ENCODE results near the gene AP1S3. TPM values are rescaled to one million over a fixed set of nuclear protein-coding genes. Genes with fewer than 3 reads are reported as not detected.

Gene AP1S3
- total and polyA plus RNA-seq, 5 donors from 2014 or later: 0.88 to 3.7 (median 2.1) TPM

DNA sequence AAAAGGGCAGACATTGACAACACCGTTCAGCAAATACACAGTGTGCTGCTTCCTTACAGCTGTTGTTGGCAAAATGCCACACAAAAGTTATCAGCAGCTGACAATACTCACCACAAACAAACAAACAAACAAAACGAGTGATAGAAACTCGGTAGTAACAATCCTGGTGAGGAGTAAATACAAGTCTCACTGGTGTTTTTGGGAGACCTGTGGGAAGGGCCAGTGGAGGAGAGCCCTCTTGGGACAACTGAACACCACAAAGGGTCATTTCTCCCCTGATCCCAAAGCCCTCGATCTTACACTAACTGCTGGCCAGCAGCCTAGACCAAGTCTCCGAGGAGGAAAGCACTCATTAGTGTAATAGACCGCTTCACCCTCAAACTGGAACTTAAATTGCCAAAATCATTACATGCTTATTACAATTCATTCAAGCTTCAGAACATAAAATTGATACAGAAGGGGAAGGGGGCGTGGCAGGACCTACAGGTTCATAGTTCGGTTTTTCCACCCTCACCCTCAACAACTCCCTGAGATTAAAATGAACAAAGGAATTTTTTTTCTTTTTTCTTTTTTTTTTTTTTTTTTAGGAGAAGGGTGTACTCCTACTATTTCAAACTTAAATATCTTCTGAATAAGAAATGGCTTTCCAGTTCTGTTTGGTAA, 5.0 kb downstream of the AP1S3 start:
- Mint-ChIP-seq H3K4me1 (peaks cover 0 to 11% (median 7%) of the 10 kb centered on the region in 4 donors), H3K4me3 (no peak overlapping the region), H3K9me3 (no peaks in the 10 kb centered on the region), H3K27ac (no peak overlapping the region), H3K27me3 (no peaks in the 10 kb centered on the region), H3K36me3 (no peaks in the 10 kb centered on the region)
- Histone ChIP-seq H3K27ac (ENCODE audit: insufficient read depth, low read length, poor library complexity, severe bottlenecking) (no peak overlapping the region), H3K4me1 (ENCODE audit: control insufficient read depth, insufficient read depth, low read length, poor library complexity, severe bottlenecking) (peaks cover 8% of the 10 kb centered on the region), H3K36me3 (ENCODE audit: control insufficient read depth, insufficient read depth, low read length) (no peaks in the 10 kb centered on the region), H3K9me3 (ENCODE audit: control insufficient read depth in 2 of 2, low read length in 2 of 2) (no peaks in the 10 kb centered on the region), H3K4me3 (ENCODE audit: low read depth, low read length) (no peak overlapping the region), H3K27me3 (ENCODE audit: control insufficient read depth, insufficient read depth, low read length) (no peaks in the 10 kb centered on the region)
- ATAC-seq (ENCODE audit: low read depth in 2 of 2) (no peak), DNase-seq (no peak)

GRCh38 chr2:223829128-223829527, 8.3 kb downstream of the AP1S3 start:
- Histone ChIP-seq H3K36me3 (ENCODE audit: control insufficient read depth, insufficient read depth, low read length) (no peaks in the 10 kb centered on the region), H3K27me3 (ENCODE audit: control insufficient read depth, insufficient read depth, low read length) (no peaks in the 10 kb centered on the region), H3K27ac (ENCODE audit: insufficient read depth, low read length, poor library complexity, severe bottlenecking) (no peak overlapping the region), H3K4me1 (ENCODE audit: control insufficient read depth, insufficient read depth, low read length, poor library complexity, severe bottlenecking) (no peaks in the 10 kb centered on the region), H3K9me3 (ENCODE audit: control insufficient read depth in 2 of 2, low read length in 2 of 2) (no peaks in the 10 kb centered on the region), H3K4me3 (ENCODE audit: low read depth, low read length) (no peak overlapping the region)
- H3K4me1 Mint-ChIP-seq: peaks cover 0 to 4% (median 3%) of the 10 kb centered on the region in 4 donors
- no peak overlapping the region for H3K4me3 Mint-ChIP-seq
- H3K27me3 Mint-ChIP-seq: no peaks in the 10 kb centered on the region
- peaks cover 0 to 2% (median 0%) of the 10 kb centered on the region in 7 donors for H3K9me3 Mint-ChIP-seq
- ATAC-seq (ENCODE audit: low read depth in 2 of 2): no peak
- H3K36me3 Mint-ChIP-seq: peaks cover 4% of the 10 kb centered on the region
- no peak for DNase-seq
- no peak overlapping the region for H3K27ac Mint-ChIP-seq

- Histone ChIP-seq H3K4me3 (ENCODE audit: low read depth, low read length) (no peak overlapping the region), H3K27ac (ENCODE audit: insufficient read depth, low read length, poor library complexity, severe bottlenecking) (no peak overlapping the region), H3K4me1 (ENCODE audit: control insufficient read depth, insufficient read depth, low read length, poor library complexity, severe bottlenecking) (no peaks in the 10 kb centered on the region), H3K36me3 (ENCODE audit: control insufficient read depth, insufficient read depth, low read length) (no peaks in the 10 kb centered on the region), H3K9me3 (ENCODE audit: control insufficient read depth in 2 of 2, low read length in 2 of 2) (no peaks in the 10 kb centered on the region), H3K27me3 (ENCODE audit: control insufficient read depth, insufficient read depth, low read length) (no peaks in the 10 kb centered on the region)
- ATAC-seq (ENCODE audit: low read depth in 2 of 2) (no peak), DNase-seq (no peak)
- Mint-ChIP-seq H3K4me3 (no peak overlapping the region), H3K36me3 (peaks cover 4% of the 10 kb centered on the region), H3K4me1 (peaks cover 0 to 5% (median 3%) of the 10 kb centered on the region in 4 donors), H3K27ac (no peak overlapping the region), H3K9me3 (peaks cover 0 to 2% (median 0%) of the 10 kb centered on the region in 7 donors), H3K27me3 (no peaks in the 10 kb centered on the region)
Observed at GRCh38 chr2:223828314-223828713, 9.1 kb downstream of the AP1S3 start.

GRCh38 chr2:223826995-223827394, 10.4 kb downstream of the AP1S3 start:
- H3K4me3 Mint-ChIP-seq: no peak overlapping the region
- Histone ChIP-seq H3K4me1 (ENCODE audit: control insufficient read depth, insufficient read depth, low read length, poor library complexity, severe bottlenecking) (no peaks in the 10 kb centered on the region), H3K4me3 (ENCODE audit: low read depth, low read length) (no peak overlapping the region), H3K9me3 (ENCODE audit: control insufficient read depth in 2 of 2, low read length in 2 of 2) (no peaks in the 10 kb centered on the region), H3K27me3 (ENCODE audit: control insufficient read depth, insufficient read depth, low read length) (no peaks in the 10 kb centered on the region), H3K27ac (ENCODE audit: insufficient read depth, low read length, poor library complexity, severe bottlenecking) (no peak overlapping the region), H3K36me3 (ENCODE audit: control insufficient read depth, insufficient read depth, low read length) (no peaks in the 10 kb centered on the region)
- ATAC-seq (ENCODE audit: low read depth in 2 of 2) (no peak), DNase-seq (no peak)
- H3K27me3 Mint-ChIP-seq: no peaks in the 10 kb centered on the region
- peaks cover 0 to 6% (median 3%) of the 10 kb centered on the region in 4 donors for H3K4me1 Mint-ChIP-seq
- H3K27ac Mint-ChIP-seq: no peak overlapping the region
- peaks cover 0 to 2% (median 0%) of the 10 kb centered on the region in 7 donors for H3K9me3 Mint-ChIP-seq
- H3K36me3 Mint-ChIP-seq: peaks cover 4% of the 10 kb centered on the region

GRCh38 chr2:223824301-223824700, 13.1 kb downstream of the AP1S3 start:
- no peaks in the 10 kb centered on the region for H3K27me3 ChIP-seq (ENCODE audit: control insufficient read depth, insufficient read depth, low read length)
- H3K36me3 ChIP-seq (ENCODE audit: control insufficient read depth, insufficient read depth, low read length): no peaks in the 10 kb centered on the region
- ATAC-seq (ENCODE audit: low read depth in 2 of 2) (no peak), DNase-seq (no peak)
- H3K4me3 ChIP-seq (ENCODE audit: low read depth, low read length): no peak overlapping the region
- Mint-ChIP-seq H3K9me3 (peaks cover 0 to 2% (median 0%) of the 10 kb centered on the region in 7 donors), H3K27me3 (no peaks in the 10 kb centered on the region), H3K4me1 (peaks cover 0 to 8% (median 3%) of the 10 kb centered on the region in 4 donors), H3K4me3 (no peak overlapping the region), H3K27ac (no peak overlapping the region), H3K36me3 (peaks cover 4% of the 10 kb centered on the region)
- H3K4me1 ChIP-seq (ENCODE audit: control insufficient read depth, insufficient read depth, low read length, poor library complexity, severe bottlenecking): no peaks in the 10 kb centered on the region
- no peaks in the 10 kb centered on the region for H3K9me3 ChIP-seq (ENCODE audit: control insufficient read depth in 2 of 2, low read length in 2 of 2)
- H3K27ac ChIP-seq (ENCODE audit: insufficient read depth, low read length, poor library complexity, severe bottlenecking): no peak overlapping the region

DNA sequence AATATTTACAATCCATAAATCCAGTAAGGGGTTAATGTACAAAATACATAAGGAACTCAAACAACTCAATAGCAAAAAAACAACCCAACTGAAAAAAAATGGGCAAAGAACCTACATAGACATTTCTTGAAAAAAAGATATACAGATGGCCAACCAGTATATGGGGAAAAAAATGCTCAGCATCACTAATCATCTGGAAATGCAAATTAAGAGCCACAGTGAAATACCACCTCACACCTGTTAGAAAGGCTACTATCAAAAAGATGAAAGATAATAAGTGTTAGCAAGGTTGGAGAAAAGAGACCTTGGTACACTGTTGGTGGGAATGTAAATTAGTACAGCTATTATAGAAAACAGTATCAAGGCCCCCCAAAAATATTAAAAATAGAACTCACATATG, 14.6 kb downstream of the AP1S3 start:
- Mint-ChIP-seq H3K27ac (no peak overlapping the region), H3K36me3 (peaks cover 4% of the 10 kb centered on the region), H3K4me1 (peaks cover 0 to 8% (median 4%) of the 10 kb centered on the region in 4 donors), H3K9me3 (peaks cover 0 to 2% (median 0%) of the 10 kb centered on the region in 7 donors), H3K4me3 (no peak overlapping the region), H3K27me3 (no peaks in the 10 kb centered on the region)
- ATAC-seq (ENCODE audit: low read depth in 2 of 2) (no peak), DNase-seq (no peak)
- no peaks in the 10 kb centered on the region for H3K4me1 ChIP-seq (ENCODE audit: control insufficient read depth, insufficient read depth, low read length, poor library complexity, severe bottlenecking)
- no peaks in the 10 kb centered on the region for H3K36me3 ChIP-seq (ENCODE audit: control insufficient read depth, insufficient read depth, low read length)
- H3K27me3 ChIP-seq (ENCODE audit: control insufficient read depth, insufficient read depth, low read length): no peaks in the 10 kb centered on the region
- no peak overlapping the region for H3K4me3 ChIP-seq (ENCODE audit: low read depth, low read length)
- no peak overlapping the region for H3K27ac ChIP-seq (ENCODE audit: insufficient read depth, low read length, poor library complexity, severe bottlenecking)
- H3K9me3 ChIP-seq (ENCODE audit: control insufficient read depth in 2 of 2, low read length in 2 of 2): no peaks in the 10 kb centered on the region

GRCh38 chr2:223820549-223820948, 16.8 kb downstream of the AP1S3 start:
- DNase-seq (no peak), ATAC-seq (ENCODE audit: low read depth in 2 of 2) (no peak)
- Mint-ChIP-seq H3K27ac (no peak overlapping the region), H3K36me3 (peaks cover 3% of the 10 kb centered on the region), H3K9me3 (no peaks in the 10 kb centered on the region), H3K4me1 (peaks cover 0 to 8% (median 3%) of the 10 kb centered on the region in 4 donors), H3K4me3 (no peak overlapping the region), H3K27me3 (no peaks in the 10 kb centered on the region)
- Histone ChIP-seq H3K27me3 (ENCODE audit: control insufficient read depth, insufficient read depth, low read length) (no peaks in the 10 kb centered on the region), H3K9me3 (ENCODE audit: control insufficient read depth in 2 of 2, low read length in 2 of 2) (no peaks in the 10 kb centered on the region), H3K4me1 (ENCODE audit: control insufficient read depth, insufficient read depth, low read length, poor library complexity, severe bottlenecking) (no peaks in the 10 kb centered on the region), H3K4me3 (ENCODE audit: low read depth, low read length) (no peak overlapping the region), H3K27ac (ENCODE audit: insufficient read depth, low read length, poor library complexity, severe bottlenecking) (no peak overlapping the region), H3K36me3 (ENCODE audit: control insufficient read depth, insufficient read depth, low read length) (no peaks in the 10 kb centered on the region)

- Histone ChIP-seq H3K27me3 (ENCODE audit: control insufficient read depth, insufficient read depth, low read length) (no peaks in the 10 kb centered on the region), H3K9me3 (ENCODE audit: control insufficient read depth in 2 of 2, low read length in 2 of 2) (no peaks in the 10 kb centered on the region), H3K4me1 (ENCODE audit: control insufficient read depth, insufficient read depth, low read length, poor library complexity, severe bottlenecking) (no peaks in the 10 kb centered on the region), H3K36me3 (ENCODE audit: control insufficient read depth, insufficient read depth, low read length) (no peaks in the 10 kb centered on the region), H3K27ac (ENCODE audit: insufficient read depth, low read length, poor library complexity, severe bottlenecking) (no peak overlapping the region), H3K4me3 (ENCODE audit: low read depth, low read length) (no peak overlapping the region)
- no peak for DNase-seq
- no peak for ATAC-seq (ENCODE audit: low read depth in 2 of 2)
- Mint-ChIP-seq H3K27ac (no peak overlapping the region), H3K36me3 (no peaks in the 10 kb centered on the region), H3K4me3 (no peak overlapping the region), H3K27me3 (no peaks in the 10 kb centered on the region), H3K4me1 (peaks cover 0 to 7% (median 2%) of the 10 kb centered on the region in 4 donors), H3K9me3 (no peaks in the 10 kb centered on the region)
Observed at GRCh38 chr2:223819891-223820290, 17.5 kb downstream of the AP1S3 start.
